ENCODE results near the gene SEMA3F.

The SEMA3F gene

DNA sequence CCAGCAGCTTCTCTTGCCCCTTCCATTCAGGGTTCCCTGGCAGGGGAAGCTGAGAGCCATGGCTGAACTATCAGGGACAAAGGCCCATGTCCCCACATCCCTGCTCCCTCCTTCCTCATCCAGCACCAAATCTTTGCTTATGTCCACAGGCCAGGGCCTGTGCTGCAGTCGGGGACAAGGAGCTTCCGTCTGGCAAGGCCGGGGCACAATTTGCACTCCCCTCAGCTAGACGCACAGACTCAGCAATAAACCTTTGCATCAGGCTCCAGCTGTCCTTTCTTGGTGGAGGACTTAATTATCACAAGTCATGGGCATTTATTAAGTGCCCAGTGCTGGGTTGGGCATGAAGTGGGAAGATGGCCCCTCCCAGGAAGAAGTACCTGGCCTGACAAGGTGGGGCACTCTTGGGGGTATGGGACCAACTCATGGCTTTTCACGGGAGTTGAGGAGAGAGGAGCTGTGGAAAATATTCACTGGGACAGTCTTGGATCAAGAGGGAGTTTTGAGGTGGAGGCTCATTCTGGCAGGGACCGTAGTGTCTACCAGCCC, 41.2 kb downstream of the SEMA3F start:
- Histone ChIP-seq H3K4me3 (replicated peaks; ENCODE audit: insufficient read depth, low read length) (no peak overlapping the region), H3K27ac (replicated peaks) (no peak overlapping the region), H3K27me3 (ENCODE audit: insufficient read depth, poor library complexity, severe bottlenecking) (peaks cover 31% of the 10 kb centered on the region)
- TF ChIP-seq SPI1 (IDR thresholded peaks at IDR 0.05; ENCODE audit: borderline replicate concordance, low read depth) = no peak
- no peak for TF ChIP-seq GABPA (IDR thresholded peaks at IDR 0.05; ENCODE audit: low read depth)
- TF ChIP-seq CTCF (IDR thresholded peaks at IDR 0.05; ENCODE audit: insufficient read depth, low read length) = no peak
- TF ChIP-seq POLR2AphosphoS5 (IDR thresholded peaks at IDR 0.05; ENCODE audit: low read depth) = no peak
- TF ChIP-seq REST (IDR thresholded peaks at IDR 0.05; ENCODE audit: insufficient replicate concordance, low read depth) = no peak
- DNase-seq (ENCODE audit: low read depth in 1 of 2, low spot score in 1 of 2) = no peak

- no peak for DNase-seq (ENCODE audit: low read depth in 1 of 2, low spot score in 1 of 2)
- H3K27ac ChIP-seq (replicated peaks) = no peak overlapping the region
- peaks cover 52% of the 10 kb centered on the region for H3K27me3 ChIP-seq (ENCODE audit: insufficient read depth, poor library complexity, severe bottlenecking)
- H3K4me3 ChIP-seq (replicated peaks; ENCODE audit: insufficient read depth, low read length) = no peak overlapping the region
- TF ChIP-seq CTCF (IDR thresholded peaks at IDR 0.05; ENCODE audit: insufficient read depth, low read length) = no peak
- no peak for TF ChIP-seq SPI1 (IDR thresholded peaks at IDR 0.05; ENCODE audit: borderline replicate concordance, low read depth)
- no peak for TF ChIP-seq POLR2AphosphoS5 (IDR thresholded peaks at IDR 0.05; ENCODE audit: low read depth)
- no peak for TF ChIP-seq REST (IDR thresholded peaks at IDR 0.05; ENCODE audit: insufficient replicate concordance, low read depth)
- TF ChIP-seq GABPA (IDR thresholded peaks at IDR 0.05; ENCODE audit: low read depth) = no peak
These were observed 46.6 kb downstream of the SEMA3F start for GRCh38 chr3:50201573-50202315.

- TF ChIP-seq POLR2AphosphoS5 (IDR thresholded peaks at IDR 0.05; ENCODE audit: low read depth) = no peak
- no peak for TF ChIP-seq REST (IDR thresholded peaks at IDR 0.05; ENCODE audit: insufficient replicate concordance, low read depth)
- no peak for TF ChIP-seq CTCF (IDR thresholded peaks at IDR 0.05; ENCODE audit: insufficient read depth, low read length)
- no peak for TF ChIP-seq GABPA (IDR thresholded peaks at IDR 0.05; ENCODE audit: low read depth)
- TF ChIP-seq SPI1 (IDR thresholded peaks at IDR 0.05; ENCODE audit: borderline replicate concordance, low read depth) = no peak
- H3K27ac ChIP-seq (replicated peaks) = no peak overlapping the region
- H3K27me3 ChIP-seq (ENCODE audit: insufficient read depth, poor library complexity, severe bottlenecking) = peaks cover 51% of the 10 kb centered on the region
- no peak for DNase-seq (ENCODE audit: low read depth in 1 of 2, low spot score in 1 of 2)
- H3K4me3 ChIP-seq (replicated peaks; ENCODE audit: insufficient read depth, low read length) = no peak overlapping the region
These were observed 47.4 kb downstream of the SEMA3F start for GRCh38 chr3:50202353-50203112.
